Measurements from ENCODE around the gene PHLDA3.

GRCh38 chr1:201470581-201470980 is 1.6 kb upstream of the PHLDA3 start:
- TF ChIP-seq CTCF (IDR thresholded peaks at IDR 0.05; ENCODE audit: insufficient read depth, low read length) (no peak), POLR2AphosphoS5 (IDR thresholded peaks at IDR 0.05; ENCODE audit: low read depth) (no peak)

All from HL-60 (cell line).